GM12878 (cell line): ENCODE measurements around the gene SIX1.

ENCODE experiments used
- ATF7 ChIP-seq: fragments of 450-650 bp; IDR thresholded peaks from 2 replicates; pipeline ENCODE4 v1.6.1; 2016; ENCODE audit warnings: low read depth, mild to moderate bottlenecking
- BCL11A ChIP-seq: IDR thresholded peaks from 2 replicates; pipeline ENCODE4 v1.6.1; 2011; ENCODE audit warnings: low read depth, low read length
- CBFB ChIP-seq: IDR thresholded peaks from 2 replicates; pipeline ENCODE4 v1.6.1; 2016; ENCODE audit warnings: antibody characterized with exemption, low read depth
- CEBPB ChIP-seq, 2 experiments: fragments of 150-350 bp in 1 of 2; IDR thresholded peaks; 2 replicates each; pipeline ENCODE4 v1.6.1; 2012 to 2014; ENCODE audit warnings: low read depth in 2 of 2, low read length in 2 of 2, borderline replicate concordance in 1 of 2, inconsistent platforms in 1 of 2
- CTCF ChIP-seq, 3 experiments: IDR thresholded peaks in 2 of 3; conservative IDR thresholded peaks in 1 of 3; 2 replicates each; pipeline ENCODE4 v1.5.1; 2011; ENCODE audit warnings: low read depth in 3 of 3, low read length in 3 of 3, mild to moderate bottlenecking in 3 of 3, control low read depth in 2 of 3, moderate library complexity in 2 of 3, inconsistent platforms in 1 of 3, mixed read lengths in 1 of 3; ENCODE audit not compliant: control insufficient read depth in 2 of 3, insufficient read depth in 1 of 3; ENCODE audit errors: extremely low read depth in 1 of 3
- EZH2 ChIP-seq: IDR thresholded peaks from 2 replicates; pipeline ENCODE4 v1.6.1; 2012; ENCODE audit warnings: low read depth, mild to moderate bottlenecking, control low read depth, inconsistent platforms, low read length, borderline replicate concordance; ENCODE audit not compliant: control insufficient read depth
- GABPA ChIP-seq: IDR thresholded peaks from 2 replicates; pipeline ENCODE4 v1.6.1; 2014; ENCODE audit warnings: antibody characterized with exemption, low read depth, mild to moderate bottlenecking, inconsistent platforms
- NFYB ChIP-seq: IDR thresholded peaks from 2 replicates; pipeline ENCODE4 v1.6.1; 2011; ENCODE audit warnings: low read depth, mild to moderate bottlenecking, low read length, improper control_type of control experiment, moderate library complexity; ENCODE audit not compliant: insufficient read depth
- POLR2AphosphoS5 ChIP-seq: IDR thresholded peaks from 2 replicates; pipeline ENCODE4 v1.6.1; 2011; ENCODE audit warnings: mild to moderate bottlenecking, low read length, inconsistent platforms
- TAF1 ChIP-seq: IDR thresholded peaks from 2 replicates; pipeline ENCODE4 v1.6.1; 2011; ENCODE audit warnings: mild to moderate bottlenecking, low read depth, low read length, borderline replicate concordance
- TARDBP ChIP-seq: IDR thresholded peaks from 2 replicates; pipeline ENCODE4 v1.6.1; 2016; ENCODE audit warnings: borderline replicate concordance
- ZNF217 ChIP-seq: fragments of 450-650 bp; IDR thresholded peaks from 2 replicates; pipeline ENCODE4 v1.6.1; 2017; ENCODE audit warnings: antibody characterized with exemption, mild to moderate bottlenecking
- ZNF274 ChIP-seq: IDR thresholded peaks from one replicate; pipeline ENCODE4 v1.8.0; 2011; ENCODE audit not compliant: insufficient read length, insufficient read depth
- TF ChIP-seq, protein P1 (sequence below): IDR thresholded peaks from 2 replicates; pipeline ENCODE4 v1.6.1; 2012; ENCODE audit warnings: low read length, inconsistent platforms

DNA sequence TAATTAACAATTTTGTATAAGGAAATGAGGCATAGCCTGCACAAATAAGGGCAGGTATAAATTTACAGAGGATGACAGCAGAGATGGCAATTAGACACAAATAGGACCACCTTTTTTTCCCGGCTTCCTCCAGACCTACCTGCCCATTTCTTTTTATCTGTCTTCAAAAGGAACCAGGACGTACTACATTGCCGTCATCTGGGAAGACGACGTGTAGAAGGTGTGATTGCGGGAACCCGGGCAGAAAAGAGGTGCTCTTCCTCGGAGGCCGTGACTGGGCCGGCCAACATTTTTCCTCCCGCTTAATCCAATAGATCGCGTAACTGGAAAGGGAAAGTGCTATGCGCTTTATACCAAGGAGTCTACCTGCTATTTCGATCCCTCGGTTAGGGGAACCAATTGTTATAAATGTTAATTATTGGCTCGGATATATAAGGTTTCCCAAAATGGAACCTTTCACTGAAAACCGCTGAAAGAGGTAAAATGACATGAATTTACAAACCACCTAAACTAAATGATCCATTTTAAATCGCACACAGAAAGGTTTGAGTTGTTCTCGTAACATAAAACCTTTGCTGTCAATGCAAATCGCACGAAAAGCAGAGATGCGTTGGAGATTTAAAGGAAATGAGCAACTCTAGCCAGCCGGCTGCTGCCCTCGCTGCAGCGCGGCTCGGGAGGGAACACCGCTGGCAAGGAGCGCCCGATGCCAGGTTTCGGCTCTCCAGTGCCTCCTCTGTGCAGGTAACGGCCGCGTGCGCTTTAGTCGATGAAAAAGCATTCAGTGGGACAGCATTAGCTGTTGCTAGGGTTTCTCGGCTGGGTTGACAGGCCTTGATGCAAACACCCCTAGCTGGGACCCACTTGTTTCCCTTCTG, 2.8 kb upstream of the SIX1 start:
- TF ChIP-seq BCL11A (no peak), TARDBP (no peak), ZNF217 (no peak), EZH2 (no peak), CTCF (IDR thresholded peaks at IDR 0.05 in 2 of 3, conservative IDR thresholded peaks at IDR 0.05 in 1 of 3; ENCODE audit: control insufficient read depth in 2 of 3, extremely low read depth in 1 of 3, insufficient read depth in 1 of 3, low read depth in 3 of 3, low read length in 3 of 3) (no peak), POLR2AphosphoS5 (no peak), CBFB (no peak), GABPA (no peak), CEBPB (IDR thresholded peaks at IDR 0.05; ENCODE audit: borderline replicate concordance in 1 of 2, low read depth in 2 of 2, low read length in 2 of 2) (no peak), ATF7 (no peak), ZNF274 (no peak), NFYB (no peak), TAF1 (no peak)
- TF ChIP-seq, protein P1, sequence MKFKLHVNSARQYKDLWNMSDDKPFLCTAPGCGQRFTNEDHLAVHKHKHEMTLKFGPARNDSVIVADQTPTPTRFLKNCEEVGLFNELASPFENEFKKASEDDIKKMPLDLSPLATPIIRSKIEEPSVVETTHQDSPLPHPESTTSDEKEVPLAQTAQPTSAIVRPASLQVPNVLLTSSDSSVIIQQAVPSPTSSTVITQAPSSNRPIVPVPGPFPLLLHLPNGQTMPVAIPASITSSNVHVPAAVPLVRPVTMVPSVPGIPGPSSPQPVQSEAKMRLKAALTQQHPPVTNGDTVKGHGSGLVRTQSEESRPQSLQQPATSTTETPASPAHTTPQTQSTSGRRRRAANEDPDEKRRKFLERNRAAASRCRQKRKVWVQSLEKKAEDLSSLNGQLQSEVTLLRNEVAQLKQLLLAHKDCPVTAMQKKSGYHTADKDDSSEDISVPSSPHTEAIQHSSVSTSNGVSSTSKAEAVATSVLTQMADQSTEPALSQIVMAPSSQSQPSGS = no peak
